ENCODE measurements around the gene CDA. TPM values are rescaled to one million over a fixed set of nuclear protein-coding genes. Genes with fewer than 3 reads are reported as not detected.

Gene CDA
- polyA plus RNA-seq, 1 of the 3 experiments (the other 2 are of a cell fraction): 0.12 TPM

DNA sequence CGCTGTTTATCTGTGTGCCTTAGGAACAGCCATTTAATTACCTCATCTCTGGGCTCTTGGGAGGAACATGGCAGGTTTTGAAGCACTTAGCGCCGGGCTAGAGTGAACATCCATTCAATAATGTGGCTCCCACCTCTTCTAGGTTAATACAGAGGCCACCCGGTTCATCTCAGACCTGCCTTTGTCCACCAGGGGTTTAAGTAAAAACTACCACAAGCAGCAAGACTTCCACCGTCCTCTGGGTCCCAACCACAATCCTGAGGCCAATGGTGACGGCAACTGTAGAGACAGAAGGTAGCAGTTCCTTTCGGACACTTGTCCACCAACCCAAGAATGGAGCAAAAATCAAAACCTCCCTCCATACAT lies 73.2 kb downstream of the CDA start (continued):
- TF ChIP-seq SIN3A (IDR thresholded peaks at IDR 0.05; ENCODE audit: borderline replicate concordance, low read depth, low read length) (no peak), NRF1 (IDR thresholded peaks at IDR 0.05; ENCODE audit: low read depth, low read length) (no peak), POLR2AphosphoS5 (IDR thresholded peaks at IDR 0.05; ENCODE audit: low read depth, low read length) (no peak), SMC3 (IDR thresholded peaks at IDR 0.05; ENCODE audit: low read depth, low read length) (no peak)

DNA sequence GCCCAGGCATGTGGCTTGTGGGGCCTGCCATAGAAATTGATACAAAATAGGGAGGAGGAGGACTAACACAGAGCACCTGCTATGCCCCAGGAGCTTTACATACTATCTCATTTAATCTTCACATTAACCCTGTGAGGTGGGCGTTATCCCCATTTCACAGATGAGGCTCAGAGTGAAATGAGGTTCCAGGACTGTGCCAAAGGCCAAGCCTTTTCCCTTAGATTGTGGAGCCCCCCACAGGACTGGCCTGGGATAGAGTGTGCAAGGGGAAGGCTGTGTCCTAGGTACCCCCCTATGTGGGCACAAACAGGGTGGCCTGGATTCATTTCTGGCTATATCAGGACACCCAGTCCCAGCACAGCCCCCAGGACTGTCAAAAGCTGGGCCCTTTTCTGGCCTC lies 74.5 kb downstream of the CDA start:
- no peak overlapping the region for H2AFZ ChIP-seq (ENCODE audit: low read depth)
- ChIA-PET POLR2A (interaction anchor here (0.7 kb wide), 1 partner anchor 29 kb away, joined by 3 read pairs; no protein-coding TSS in a partner anchor), CTCF (interaction anchor here (1.0 to 1.1 kb wide), 3 partner anchors 30 to 555 kb away, joined by 3 to 4 read pairs (median 4); partner anchors contain the start of gene PINK1)
- no peaks in the 10 kb centered on the region for H3K27me3 ChIP-seq (ENCODE audit: insufficient read depth)
- TF ChIP-seq RXRA (IDR thresholded peaks at IDR 0.05; ENCODE audit: borderline replicate concordance, low read depth): no peak
- peak; percentile 13; the same call in 1 of the 2 replicates for TF ChIP-seq RAD21 (IDR thresholded peaks at IDR 0.05; ENCODE audit: low read length)
- no peak overlapping the region for H3K9ac ChIP-seq
- no peaks in the 10 kb centered on the region for H4K20me1 ChIP-seq (ENCODE audit: insufficient read depth)
- H3K4me1 ChIP-seq (ENCODE audit: control insufficient read depth in 1 of 2, insufficient read depth in 2 of 2, low read depth in 1 of 2, low read length in 1 of 2): peaks cover 9 to 14% of the 10 kb centered on the region in 2 experiments
- H3K9me2 ChIP-seq: no peaks in the 10 kb centered on the region
- WGBS (ENCODE audit: low lambda C conversion rate): 86% methylated on average over 1 of the region's 1 CpG
- H3K4me2 ChIP-seq: no peak overlapping the region
- peaks cover 8 to 17% of the 10 kb centered on the region in 2 experiments for H3K36me3 ChIP-seq (replicated peaks in 1 of 2; ENCODE audit: control insufficient read depth in 1 of 2, insufficient read depth in 2 of 2, low read length in 1 of 2)
- H3K4me3 ChIP-seq (ENCODE audit: low read depth in 2 of 2, low read length in 1 of 2): no peak overlapping the region
- H3K9me3 ChIP-seq: no peaks in the 10 kb centered on the region
- H3K79me2 ChIP-seq (ENCODE audit: insufficient read depth): peaks cover 29% of the 10 kb centered on the region
- no peaks in the 10 kb centered on the region for H3F3A ChIP-seq (replicated peaks; ENCODE audit: insufficient read depth)
- no peak overlapping the region for H3K27ac ChIP-seq (ENCODE audit: low read depth in 2 of 2, low read length in 1 of 2)
- no peak for DNase-seq

DNA sequence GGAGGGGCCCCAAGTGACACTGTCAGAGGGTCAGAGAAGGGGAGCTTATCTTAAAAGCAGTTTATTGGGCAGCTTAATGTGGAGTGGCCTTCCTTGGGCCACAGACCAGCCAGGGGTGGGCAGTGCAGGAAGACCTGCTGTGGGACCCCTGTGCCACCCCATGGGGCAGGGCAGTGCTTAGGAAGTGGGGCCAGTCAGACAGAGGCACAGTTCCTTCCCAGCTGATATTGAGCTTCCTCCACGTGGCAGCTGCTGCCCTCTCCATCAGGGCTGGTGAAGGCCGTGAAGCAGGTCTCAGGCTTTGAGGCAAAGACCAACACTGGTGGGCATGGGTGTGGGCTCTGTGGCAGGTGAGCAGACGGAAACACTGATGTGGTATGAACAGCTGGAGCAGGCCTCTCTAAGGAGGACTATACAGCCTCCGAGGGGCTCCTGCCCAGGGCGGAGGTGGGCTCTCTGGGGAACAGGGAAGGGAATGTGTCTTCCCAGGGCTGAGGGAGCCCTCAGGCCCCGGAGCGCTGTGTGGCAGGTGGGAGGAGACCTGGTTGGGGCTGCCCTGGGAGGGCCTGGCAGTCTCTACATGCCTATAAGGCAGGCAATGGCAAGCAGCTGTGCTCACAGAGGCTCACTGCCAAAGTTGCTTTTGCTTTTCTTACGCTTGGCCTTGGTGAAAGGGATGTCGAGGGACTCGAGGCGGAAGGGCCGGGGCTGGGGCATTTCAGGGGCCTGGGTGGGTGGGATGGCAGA lies 75.2 kb downstream of the CDA start:
- no peak for TF ChIP-seq CHD2 (IDR thresholded peaks at IDR 0.05; ENCODE audit: low read length, partially characterized antibody)
- TF ChIP-seq SIN3A (IDR thresholded peaks at IDR 0.05; ENCODE audit: borderline replicate concordance, low read depth, low read length): no peak
- no peak for TF ChIP-seq MAX (IDR thresholded peaks at IDR 0.05; ENCODE audit: low read depth)
- TF ChIP-seq GABPA (IDR thresholded peaks at IDR 0.05; ENCODE audit: low read depth): no peak
- TF ChIP-seq TCF12 (IDR thresholded peaks at IDR 0.05): no peak
- no peak for TF ChIP-seq NRF1 (IDR thresholded peaks at IDR 0.05; ENCODE audit: low read depth, low read length)
- no peak for TF ChIP-seq USF2 (IDR thresholded peaks at IDR 0.05; ENCODE audit: borderline replicate concordance, low read depth, low read length)
- no peak for TF ChIP-seq RFX5 (IDR thresholded peaks at IDR 0.05; ENCODE audit: low read length)
- TF ChIP-seq, protein P1, sequence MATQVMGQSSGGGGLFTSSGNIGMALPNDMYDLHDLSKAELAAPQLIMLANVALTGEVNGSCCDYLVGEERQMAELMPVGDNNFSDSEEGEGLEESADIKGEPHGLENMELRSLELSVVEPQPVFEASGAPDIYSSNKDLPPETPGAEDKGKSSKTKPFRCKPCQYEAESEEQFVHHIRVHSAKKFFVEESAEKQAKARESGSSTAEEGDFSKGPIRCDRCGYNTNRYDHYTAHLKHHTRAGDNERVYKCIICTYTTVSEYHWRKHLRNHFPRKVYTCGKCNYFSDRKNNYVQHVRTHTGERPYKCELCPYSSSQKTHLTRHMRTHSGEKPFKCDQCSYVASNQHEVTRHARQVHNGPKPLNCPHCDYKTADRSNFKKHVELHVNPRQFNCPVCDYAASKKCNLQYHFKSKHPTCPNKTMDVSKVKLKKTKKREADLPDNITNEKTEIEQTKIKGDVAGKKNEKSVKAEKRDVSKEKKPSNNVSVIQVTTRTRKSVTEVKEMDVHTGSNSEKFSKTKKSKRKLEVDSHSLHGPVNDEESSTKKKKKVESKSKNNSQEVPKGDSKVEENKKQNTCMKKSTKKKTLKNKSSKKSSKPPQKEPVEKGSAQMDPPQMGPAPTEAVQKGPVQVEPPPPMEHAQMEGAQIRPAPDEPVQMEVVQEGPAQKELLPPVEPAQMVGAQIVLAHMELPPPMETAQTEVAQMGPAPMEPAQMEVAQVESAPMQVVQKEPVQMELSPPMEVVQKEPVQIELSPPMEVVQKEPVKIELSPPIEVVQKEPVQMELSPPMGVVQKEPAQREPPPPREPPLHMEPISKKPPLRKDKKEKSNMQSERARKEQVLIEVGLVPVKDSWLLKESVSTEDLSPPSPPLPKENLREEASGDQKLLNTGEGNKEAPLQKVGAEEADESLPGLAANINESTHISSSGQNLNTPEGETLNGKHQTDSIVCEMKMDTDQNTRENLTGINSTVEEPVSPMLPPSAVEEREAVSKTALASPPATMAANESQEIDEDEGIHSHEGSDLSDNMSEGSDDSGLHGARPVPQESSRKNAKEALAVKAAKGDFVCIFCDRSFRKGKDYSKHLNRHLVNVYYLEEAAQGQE (IDR thresholded peaks at IDR 0.05; ENCODE audit: low read depth, low read length): no peak
- TF ChIP-seq YY1 (IDR thresholded peaks at IDR 0.05; ENCODE audit: low read depth): no peak
- no peak for TF ChIP-seq MXI1 (IDR thresholded peaks at IDR 0.05; ENCODE audit: low read depth, low read length)
- TF ChIP-seq TEAD4 (IDR thresholded peaks at IDR 0.05; ENCODE audit: borderline replicate concordance, insufficient read depth): no peak
- no peak for TF ChIP-seq EP300 (IDR thresholded peaks at IDR 0.05; ENCODE audit: borderline replicate concordance in 1 of 2, low read depth in 1 of 2, low read length in 1 of 2)
- no peak for TF ChIP-seq FOSL2 (IDR thresholded peaks at IDR 0.05; ENCODE audit: borderline replicate concordance, low read depth)
- TF ChIP-seq POLR2AphosphoS5 (IDR thresholded peaks at IDR 0.05; ENCODE audit: low read depth, low read length): no peak
- POLR2A ChIA-PET: no interaction called here
- Histone ChIP-seq H3K4me1 (ENCODE audit: control insufficient read depth in 1 of 2, insufficient read depth in 2 of 2, low read depth in 1 of 2, low read length in 1 of 2) (peaks cover 9 to 14% of the 10 kb centered on the region in 2 experiments), H4K20me1 (ENCODE audit: insufficient read depth) (no peaks in the 10 kb centered on the region), H3K4me2 (no peak overlapping the region), H2AFZ (ENCODE audit: low read depth) (no peak overlapping the region), H3K9ac (no peak overlapping the region), H3K4me3 (ENCODE audit: low read depth in 2 of 2, low read length in 1 of 2) (no peak overlapping the region), H3K36me3 (replicated peaks in 1 of 2; ENCODE audit: control insufficient read depth in 1 of 2, insufficient read depth in 2 of 2, low read length in 1 of 2) (peaks cover 3 to 10% of the 10 kb centered on the region in 2 experiments), H3K9me2 (no peaks in the 10 kb centered on the region), H3K79me2 (ENCODE audit: insufficient read depth) (peaks cover 21% of the 10 kb centered on the region), H3K27me3 (ENCODE audit: insufficient read depth) (no peaks in the 10 kb centered on the region), H3F3A (replicated peaks; ENCODE audit: insufficient read depth) (no peaks in the 10 kb centered on the region), H3K9me3 (no peaks in the 10 kb centered on the region), H3K27ac (ENCODE audit: low read depth in 2 of 2, low read length in 1 of 2) (no peak overlapping the region)
- WGBS (ENCODE audit: low lambda C conversion rate): 82% methylated on average over 7 of the region's 12 CpGs
- CTCF ChIA-PET: interaction anchor here (1.0 to 1.1 kb wide), 2 partner anchors 31 to 531 kb away, joined by 3 to 4 read pairs; partner anchors contain the start of gene PINK1
- no peak for DNase-seq
